Prostate gland (tissue), 2 donors: ENCODE data around the gene DAPK1. TPM values are rescaled to one million over a fixed set of nuclear protein-coding genes. Genes with fewer than 3 reads are reported as not detected.

ENCODE experiments used
- DNase-seq: peaks from one replicate; pipeline ENCODE4 v3.0.0-alpha.2; 2019; ENCODE audit warnings: low spot score
- H3K27ac ChIP-seq, 2 donors: fragments of 200-600 bp; sonication (generic); 2 replicates each; pipeline ENCODE4 v1.5.1; 2017 to 2019
- H3K27me3 ChIP-seq: fragments of 200-600 bp; sonication (generic); replicated peaks from 2 replicates; pipeline ENCODE4 v1.5.1; 2019; ENCODE audit not compliant: insufficient read depth
- H3K36me3 ChIP-seq, 2 donors: fragments of 200-600 bp; sonication (generic); 1 replicate in 1 of 2; 2 replicates in 1 of 2; pipeline versions ENCODE4 v1.5.1 to v1.8.1; 2017 to 2019
- H3K4me1 ChIP-seq: fragments of 200-600 bp; sonication (generic); replicated peaks from 2 replicates; pipeline ENCODE4 v1.5.1; 2019
- H3K4me3 ChIP-seq, 2 donors: fragments of 200-600 bp; sonication (generic); 2 replicates each; pipeline ENCODE4 v1.5.1; 2017 to 2019
- H3K9me3 ChIP-seq: fragments of 200-600 bp; sonication (generic); 2 replicates; pipeline ENCODE4 v1.5.1; 2017
- CTCF ChIP-seq, 4 experiments: fragments of 200-600 bp in 2 of 4; fragments of 450-650 bp in 2 of 4; sonication (generic) in 2 of 4; IDR thresholded peaks; 1 replicate in 3 of 4; 2 replicates in 1 of 4; pipeline ENCODE4 v1.5.1; 2016 to 2019; ENCODE audit warnings: antibody characterized with exemption in 4 of 4, mild to moderate bottlenecking in 2 of 4, moderate library complexity in 2 of 4
- POLR2A ChIP-seq: fragments of 450-650 bp; IDR thresholded peaks from one replicate; pipeline ENCODE4 v1.6.1; 2016; ENCODE audit warnings: antibody characterized with exemption, mild to moderate bottlenecking
- POLR2AphosphoS5 ChIP-seq: sonication (generic); formaldehyde crosslinking; IDR thresholded peaks from one replicate; pipeline ENCODE4 v1.6.1; 2017; ENCODE audit warnings: antibody characterized with exemption
- WGBS: methylation state at CpG from one replicate; pipeline ENCODE4 v1.1.5; 2018; 5-methylcytosine and 5-hydroxymethylcytosine counted together
- intact Hi-C: fragments of 100-400 bp; cut with DNase I; formaldehyde crosslinking; loops from one replicate; pipeline ENCODE4 v1.14.2; 2022
- total RNA-seq, 2 donors: library from RNA; depleted of rRNA; stranded (reverse); fragments of >200 nt; gene quantifications; one replicate each; pipeline ENCODE4 v1.1.0, GENCODE V29; 2016

Gene DAPK1
- total RNA-seq, 2 donors from 2014 or later: 13.9 to 39.1 TPM

GRCh38 chr9:87694236-87694755 lies 196.6 kb downstream of the DAPK1 start:
- Histone ChIP-seq H3K27me3 (no peaks in the 10 kb centered on the region), H3K4me1 (no peaks in the 10 kb centered on the region), H3K4me3 (no peak overlapping the region), H3K27ac (no peak overlapping the region), H3K9me3 (no peaks in the 10 kb centered on the region), H3K36me3 (no peaks in the 10 kb centered on the region)
- no peak for TF ChIP-seq CTCF (IDR thresholded peaks at IDR 0.05)
- TF ChIP-seq POLR2AphosphoS5: no peak
- TF ChIP-seq POLR2A: no peak
- no peak for DNase-seq
- 93% methylated on average over 3 of the region's 3 CpGs for WGBS
- intact Hi-C loops: no loop called here

GRCh38 chr9:87695523-87695922 lies 197.9 kb downstream of the DAPK1 start:
- H3K27ac ChIP-seq: no peak overlapping the region
- no peaks in the 10 kb centered on the region for H3K27me3 ChIP-seq
- no peak overlapping the region for H3K4me3 ChIP-seq
- WGBS: 76% methylated on average over 1 of the region's 1 CpG
- intact Hi-C loops: no loop called here
- no peaks in the 10 kb centered on the region for H3K9me3 ChIP-seq
- DNase-seq: no peak
- TF ChIP-seq POLR2A: no peak
- TF ChIP-seq CTCF (IDR thresholded peaks at IDR 0.05): no peak
- TF ChIP-seq POLR2AphosphoS5: no peak
- H3K36me3 ChIP-seq: no peaks in the 10 kb centered on the region
- H3K4me1 ChIP-seq: no peaks in the 10 kb centered on the region

DNA sequence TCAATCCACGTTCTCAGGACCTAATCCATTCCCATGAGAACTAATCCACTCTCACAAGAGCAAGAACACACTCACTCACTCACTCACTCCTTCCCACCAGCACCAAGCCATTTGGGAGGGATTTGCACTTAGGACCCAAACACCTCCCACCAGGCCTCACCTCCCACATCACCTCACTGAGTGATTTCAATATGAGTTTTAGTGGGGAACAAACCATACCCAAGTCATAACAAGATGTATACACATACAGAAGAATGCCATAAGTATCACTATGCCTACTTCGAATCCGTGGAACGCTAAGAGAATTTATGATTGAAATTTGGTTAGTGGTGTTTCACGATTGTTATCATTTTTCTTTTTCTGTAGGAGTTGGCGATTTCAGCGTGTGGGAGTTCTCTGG lies 199.0 kb downstream of the DAPK1 start:
- no peaks in the 10 kb centered on the region for H3K27me3 ChIP-seq
- H3K36me3 ChIP-seq: no peaks in the 10 kb centered on the region
- TF ChIP-seq POLR2AphosphoS5 (no peak), CTCF (IDR thresholded peaks at IDR 0.05) (no peak), POLR2A (no peak)
- H3K9me3 ChIP-seq: no peaks in the 10 kb centered on the region
- DNase-seq: no peak
- no peak overlapping the region for H3K4me3 ChIP-seq
- H3K4me1 ChIP-seq: no peaks in the 10 kb centered on the region
- no peak overlapping the region for H3K27ac ChIP-seq
- WGBS: 84% methylated on average over 7 of the region's 7 CpGs
- intact Hi-C loops: no loop called here

GRCh38 chr9:87698069-87698809 lies 200.6 kb downstream of the DAPK1 start:
- no peak for DNase-seq
- Histone ChIP-seq H3K27me3 (no peaks in the 10 kb centered on the region), H3K27ac (no peak overlapping the region), H3K4me1 (no peaks in the 10 kb centered on the region), H3K9me3 (no peaks in the 10 kb centered on the region), H3K36me3 (no peaks in the 10 kb centered on the region), H3K4me3 (no peak overlapping the region)
- no peak for TF ChIP-seq POLR2A
- intact Hi-C loops: no loop called here
- 89% methylated on average over 14 of the region's 14 CpGs for WGBS

DNA sequence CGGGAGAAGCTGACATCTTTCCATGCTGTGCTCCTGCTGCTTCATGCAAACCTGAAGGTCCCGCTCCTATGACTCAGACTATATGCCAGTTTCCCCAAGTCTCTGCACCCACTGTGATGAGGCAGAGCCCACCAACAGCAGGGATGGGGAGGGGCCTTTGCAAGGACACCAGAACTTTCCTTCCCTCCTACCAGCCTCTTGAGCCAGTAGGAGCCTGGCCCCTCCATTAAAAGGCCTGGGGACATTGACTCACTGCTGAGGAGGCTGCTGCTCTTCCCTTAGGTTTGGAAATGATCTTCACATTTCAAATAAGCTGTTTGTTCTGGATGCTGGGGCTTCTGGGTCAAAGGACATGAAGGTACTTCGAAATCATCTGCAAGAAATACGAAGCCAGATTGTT lies 202.2 kb downstream of the DAPK1 start:
- Histone ChIP-seq H3K9me3 (no peaks in the 10 kb centered on the region), H3K36me3 (no peaks in the 10 kb centered on the region), H3K27ac (no peak overlapping the region), H3K4me3 (no peak overlapping the region), H3K4me1 (no peaks in the 10 kb centered on the region), H3K27me3 (no peaks in the 10 kb centered on the region)
- no peak for DNase-seq
- WGBS: 96% methylated on average over 4 of the region's 4 CpGs
- intact Hi-C loops: no loop called here
- no peak for TF ChIP-seq POLR2A
- no peak for TF ChIP-seq POLR2AphosphoS5
- no peak for TF ChIP-seq CTCF (IDR thresholded peaks at IDR 0.05)
